HG03135 (cell line): Measurements from ENCODE around the gene CDK11A.

ENCODE experiments used
- ATAC-seq: cut with Tn5 transposase; IDR thresholded peaks from one replicate; pipeline ENCODE4 v1.9.1; 2021; ENCODE audit warnings: mild to moderate bottlenecking, moderate library complexity; ENCODE audit not compliant: unreplicated experiment

CDK11A gene

DNA sequence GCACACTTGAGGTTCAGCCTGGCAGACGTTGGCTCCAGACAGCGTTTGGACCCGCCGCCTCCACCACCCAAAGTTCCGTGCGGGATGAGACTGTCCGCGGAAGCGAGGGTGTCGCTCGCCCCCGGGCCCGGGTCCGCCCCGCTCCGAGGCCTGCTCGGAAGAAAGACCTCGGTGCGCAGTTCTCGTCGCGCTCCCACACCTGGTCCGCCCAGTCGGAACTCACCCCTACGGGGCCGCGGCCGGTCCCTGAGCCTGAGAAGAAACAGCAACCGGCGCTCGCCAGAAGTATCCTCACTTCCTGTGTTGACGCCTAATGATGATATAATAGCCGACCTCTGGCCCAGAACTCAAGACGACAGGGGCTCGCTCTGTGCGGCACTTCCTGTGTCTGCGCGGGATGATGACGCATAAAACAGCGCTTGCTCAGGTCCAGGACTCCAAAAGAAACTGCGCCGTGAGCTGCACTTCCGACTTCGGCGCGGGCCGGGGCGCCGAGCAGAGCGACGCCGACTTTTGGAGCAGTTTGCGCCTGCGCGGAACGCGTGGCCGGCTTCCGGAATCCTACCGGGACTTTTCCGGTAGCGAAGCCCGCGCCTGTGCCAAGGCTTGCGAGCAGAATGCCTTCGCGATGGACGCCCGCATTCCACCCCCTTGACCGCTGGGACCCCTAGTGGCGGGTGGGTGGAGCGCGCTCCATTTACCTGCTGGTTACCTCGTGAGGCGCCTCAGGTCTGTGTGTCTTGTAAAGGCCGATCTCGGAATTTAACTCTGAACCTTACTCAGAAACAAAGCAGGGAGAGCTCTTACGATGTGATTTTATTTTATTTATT, at the start of gene CDK11A:
TSS of gene CDK11A (minus strand) at position 323 of the 830 bp plus-strand sequence. CDS start 1,539 bp downstream, outside the sequence.
- peak; percentile 92 for ATAC-seq

DNA sequence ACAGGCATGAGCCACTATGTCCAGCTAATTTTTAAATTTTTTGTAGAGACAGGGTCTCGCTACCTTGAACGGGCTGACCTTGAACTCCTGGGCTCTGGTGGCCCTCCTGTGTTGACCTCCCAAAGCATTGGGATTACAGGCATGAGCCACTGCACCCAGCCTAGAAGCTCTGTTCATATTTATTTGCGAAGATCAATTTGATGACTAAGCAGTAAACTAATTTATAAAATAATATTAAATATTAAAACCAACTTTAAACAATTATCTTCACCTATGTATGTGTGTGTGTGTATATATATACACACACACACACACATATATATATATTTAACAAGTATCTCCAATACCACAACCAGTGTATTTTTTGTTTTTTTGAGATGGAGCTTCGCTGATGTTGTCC, 49.7 kb upstream of the CDK11A start:
- no peak for ATAC-seq

DNA sequence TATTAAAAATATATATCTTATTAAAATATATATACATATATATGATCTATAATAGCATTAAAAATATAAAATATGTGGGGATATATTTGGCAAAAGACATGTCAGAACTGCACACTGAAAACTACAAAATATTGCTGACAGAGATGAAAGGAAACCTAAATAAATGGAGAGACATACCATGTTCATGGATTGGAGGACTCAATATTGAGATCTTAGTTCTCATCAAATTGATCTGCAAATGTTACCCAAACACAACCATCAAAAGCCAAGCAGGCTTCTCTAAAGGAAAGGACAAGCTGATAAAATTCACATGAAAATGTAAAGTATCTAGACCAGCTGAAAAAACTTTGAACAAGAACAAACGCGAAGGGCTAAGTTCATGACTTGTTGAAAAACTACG, 46.9 kb upstream of the CDK11A start:
- ATAC-seq, result no peak

DNA sequence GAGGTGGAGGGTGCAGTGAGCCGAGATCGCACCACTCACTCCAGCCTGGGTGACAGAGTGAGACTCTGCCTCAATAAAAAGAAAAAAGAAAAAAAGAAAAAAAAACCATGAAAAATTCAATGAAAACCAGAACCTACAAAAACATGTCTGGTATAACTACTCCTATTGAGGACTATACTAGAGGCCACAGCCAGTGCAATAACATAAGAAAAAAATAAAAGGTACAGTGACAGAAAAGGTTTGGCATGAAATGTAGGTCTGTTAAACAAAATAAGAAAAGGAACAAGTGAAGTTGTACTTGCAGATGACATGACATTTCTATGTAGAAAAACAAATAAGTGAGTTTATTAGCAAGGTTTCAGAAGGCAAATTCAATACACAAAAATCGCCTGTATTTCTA, 45.9 kb upstream of the CDK11A start:
- ATAC-seq, result no peak

DNA sequence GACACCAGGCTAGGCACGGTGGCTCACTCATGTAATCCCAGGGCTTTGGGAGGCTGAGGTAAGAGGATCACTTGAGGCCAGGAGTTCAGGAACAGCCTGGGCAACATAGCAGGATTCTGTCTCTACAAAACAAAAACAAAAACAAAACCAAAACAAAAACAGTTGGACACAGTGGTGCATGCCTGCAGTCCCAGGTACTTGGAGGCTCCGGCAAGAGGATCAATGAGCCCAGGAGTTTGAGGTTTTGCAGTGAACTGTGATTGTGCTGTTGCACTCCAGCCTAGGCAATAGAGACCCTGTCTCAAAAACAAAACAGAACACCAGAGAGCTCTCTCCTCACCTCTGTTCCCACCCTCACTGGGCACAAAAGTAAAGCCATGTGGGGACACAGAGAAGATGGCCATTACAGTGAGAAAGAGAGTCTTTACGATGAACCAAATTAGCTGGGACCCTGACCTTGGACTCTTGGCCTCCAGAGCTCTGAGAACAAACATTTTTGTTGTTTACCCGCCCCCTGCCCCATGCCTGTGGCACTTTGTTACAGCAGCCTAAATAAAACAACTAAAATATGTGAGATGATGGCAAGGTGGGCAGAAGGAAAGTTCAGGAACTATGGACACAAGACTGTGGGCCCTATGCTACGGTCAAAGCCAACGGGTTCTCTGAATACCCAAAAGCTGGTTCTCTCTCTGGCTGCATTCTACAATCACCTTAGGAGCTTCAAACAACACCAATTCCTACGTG, 44.3 kb upstream of the CDK11A start:
- no peak for ATAC-seq

DNA sequence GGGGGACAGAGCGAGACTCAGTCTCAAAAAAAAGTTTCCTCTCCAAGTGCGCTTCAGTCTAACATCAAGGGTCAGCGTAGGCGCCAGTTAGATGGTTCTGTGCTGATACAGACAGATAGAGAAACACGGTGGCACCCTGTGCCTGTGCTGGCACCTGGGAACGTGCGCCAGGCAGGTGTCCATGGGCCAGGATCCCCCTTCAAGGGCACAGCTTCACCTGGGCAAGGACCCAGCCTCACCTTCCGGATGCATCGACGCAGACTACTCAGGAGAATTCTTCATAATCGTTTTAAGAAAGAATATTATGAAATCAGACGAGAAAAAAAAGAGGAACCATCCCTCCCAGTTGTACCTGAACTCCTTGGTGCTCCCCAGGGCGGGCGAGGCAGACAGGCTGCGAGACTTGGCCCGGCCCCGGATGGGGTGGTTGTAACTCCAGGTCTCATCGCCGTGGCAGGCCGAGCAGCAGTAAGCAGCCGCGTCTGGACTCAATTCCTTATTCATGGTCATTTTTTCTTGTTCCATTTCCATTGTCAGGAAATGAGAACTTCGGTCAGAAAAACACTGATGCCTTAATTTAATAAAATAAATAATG, 40.8 kb upstream of the CDK11A start:
- no peak for ATAC-seq

DNA sequence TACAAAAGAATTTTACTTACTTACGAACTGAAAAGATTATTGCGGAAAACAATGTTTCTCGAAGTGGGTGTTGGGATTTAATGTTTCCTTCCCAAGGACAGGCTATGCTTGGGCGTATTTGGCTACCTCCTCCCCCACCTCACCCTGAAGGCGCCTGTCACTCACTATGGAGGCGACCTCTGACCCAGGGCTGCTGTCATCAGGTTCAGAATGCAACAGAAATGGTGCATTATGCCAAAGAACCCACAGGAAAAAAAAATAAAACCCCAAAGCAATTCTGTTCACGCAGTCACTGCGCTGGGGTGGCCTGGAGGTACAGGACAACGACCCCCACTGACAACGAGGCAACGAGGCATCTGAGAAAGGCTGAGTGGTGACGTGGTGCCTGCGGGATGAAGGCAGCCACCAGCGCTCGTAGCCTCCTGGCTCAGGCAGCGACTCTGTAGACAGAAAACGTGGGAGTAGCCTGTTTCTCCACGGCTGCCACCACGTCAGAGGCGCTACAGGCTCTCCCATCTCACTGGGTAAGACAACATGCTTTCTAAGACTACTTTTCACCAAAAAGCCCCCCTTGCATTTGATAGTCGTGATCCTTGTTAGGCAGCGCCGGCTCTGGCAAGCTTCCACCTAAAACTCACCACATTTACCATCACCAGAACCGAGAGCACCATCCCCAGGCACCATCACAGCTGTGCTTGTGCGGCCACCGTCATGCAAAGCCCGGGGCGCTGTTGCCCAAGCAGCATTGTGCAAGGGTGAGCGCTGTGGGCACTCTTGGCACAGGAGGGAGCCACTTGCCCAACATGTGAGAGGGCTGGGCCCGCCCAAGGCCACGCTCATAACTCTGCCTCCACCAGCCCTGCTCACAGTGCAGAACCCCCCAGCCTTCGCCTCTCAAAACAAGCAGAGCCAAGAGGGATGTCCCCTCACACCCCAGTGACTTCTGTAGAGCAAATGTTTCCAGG, 39.8 kb upstream of the CDK11A start:
- ATAC-seq, result no peak

DNA sequence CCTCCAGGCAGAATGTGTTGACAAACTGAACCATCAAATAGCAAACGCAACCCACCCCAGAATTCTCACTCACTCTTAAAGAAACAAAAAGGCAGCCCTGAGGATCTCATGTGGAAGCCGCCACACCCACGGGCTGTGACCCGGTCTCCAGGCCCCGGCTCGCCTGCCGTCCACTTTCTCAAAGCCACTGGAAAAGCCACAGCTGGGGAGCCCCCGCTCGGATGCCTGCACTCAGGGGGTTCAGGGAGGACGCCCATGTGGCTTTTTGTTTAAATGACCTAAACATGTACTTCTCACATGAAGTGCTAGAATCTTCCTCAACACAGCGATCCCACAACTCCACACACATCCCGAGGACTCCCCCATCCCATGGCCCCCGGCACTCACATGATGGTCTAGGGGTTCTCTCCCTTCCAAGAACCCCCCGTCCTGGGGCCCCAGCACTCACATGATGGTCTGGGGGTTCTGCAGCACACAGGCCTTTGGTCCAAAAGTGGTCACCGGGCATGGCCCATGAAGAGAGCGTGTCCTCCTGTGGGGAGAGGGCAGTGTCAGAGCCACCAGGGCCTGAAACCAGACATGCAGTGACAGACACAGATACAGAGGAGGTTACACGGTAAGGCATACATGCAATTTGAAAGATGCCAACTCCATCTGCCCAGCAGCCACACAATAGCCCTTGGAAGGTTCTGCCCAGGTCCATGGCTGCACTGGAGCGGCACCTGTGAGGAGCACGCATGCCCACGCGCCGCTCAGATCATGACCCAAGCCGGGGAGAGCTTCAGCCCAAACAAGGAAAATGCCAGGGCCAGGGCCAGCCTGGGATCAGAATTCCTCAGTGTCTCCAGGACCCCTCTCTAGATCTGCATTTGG, 37.6 kb upstream of the CDK11A start:
- ATAC-seq, result no peak

DNA sequence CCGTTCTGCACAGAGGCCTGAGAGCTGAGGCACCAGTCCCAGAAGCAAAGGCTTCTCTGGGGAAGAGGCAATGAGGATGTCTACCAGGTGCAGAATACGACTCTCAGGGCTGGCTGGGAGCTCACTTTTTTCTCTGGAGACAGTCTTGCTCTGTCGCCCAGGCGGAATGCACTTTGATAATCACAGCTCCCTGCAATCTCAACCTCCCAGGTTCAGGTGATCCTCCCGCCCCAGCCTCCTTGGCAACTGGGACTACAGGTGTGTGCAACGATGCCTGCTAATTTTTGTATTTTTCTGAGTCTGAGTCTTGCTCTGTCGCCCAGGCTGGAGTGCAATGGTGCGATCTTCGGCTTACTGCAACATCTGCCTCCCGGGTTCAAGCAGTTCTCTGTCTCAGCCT, 36.6 kb upstream of the CDK11A start:
- no peak for ATAC-seq

DNA sequence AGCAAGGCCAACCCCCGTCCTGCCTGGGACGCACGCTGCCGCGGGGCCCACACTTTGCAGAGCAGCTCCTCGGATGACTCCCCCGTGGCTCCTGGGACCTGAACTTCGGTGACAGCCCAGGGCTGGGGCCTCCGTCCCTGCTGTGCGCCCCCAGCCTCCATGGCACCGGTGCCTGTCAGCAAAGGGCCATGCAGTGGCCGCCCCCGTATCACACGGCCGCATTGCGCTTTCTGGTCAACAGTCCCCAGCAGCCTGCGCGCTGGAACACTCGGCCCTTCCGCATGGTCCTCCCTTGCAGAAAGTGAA, 36.1 kb upstream of the CDK11A start:
- no peak for ATAC-seq

DNA sequence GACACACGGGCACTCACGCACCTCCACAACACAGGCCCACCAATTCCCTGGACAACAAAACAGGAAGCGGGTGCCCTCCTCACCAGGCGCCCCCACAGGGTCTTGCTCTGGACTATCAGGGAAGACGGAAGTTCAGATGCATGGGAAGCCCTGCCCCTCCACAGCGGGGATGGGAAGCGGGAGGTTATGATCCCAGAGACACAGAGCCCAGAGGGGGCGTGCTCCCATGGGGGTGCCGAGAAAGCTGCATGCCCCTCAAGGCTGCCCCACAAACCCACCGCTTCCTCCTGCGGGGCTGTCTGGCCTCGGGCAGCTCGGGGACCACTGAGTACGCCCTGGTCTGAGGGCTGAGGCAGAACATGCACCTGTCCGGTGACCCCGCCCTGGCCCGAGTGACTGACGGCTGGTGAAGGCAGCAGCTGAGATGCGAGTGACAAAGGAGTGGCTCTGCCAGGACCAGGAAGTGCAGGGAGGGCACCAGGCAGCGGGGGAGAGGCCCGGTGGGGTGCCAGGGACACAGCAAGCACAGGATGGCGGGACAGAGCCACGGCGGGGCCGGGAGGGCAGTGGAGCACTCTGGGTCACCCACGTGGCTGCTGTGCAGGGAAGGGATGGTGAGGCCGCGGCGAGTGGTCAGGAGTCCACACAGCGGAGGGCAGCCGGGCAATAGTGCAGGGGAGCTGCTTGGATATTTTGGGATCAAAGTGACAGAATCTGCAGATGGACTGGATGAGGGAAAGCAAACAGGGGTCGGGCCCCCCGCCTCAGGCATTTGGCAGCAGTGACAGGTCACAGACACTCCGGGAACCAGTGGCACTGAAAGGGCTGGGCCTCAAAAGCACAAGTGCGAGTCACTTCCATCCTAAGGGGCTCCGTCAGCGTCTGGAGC, 35.5 kb upstream of the CDK11A start:
- ATAC-seq, result no peak

DNA sequence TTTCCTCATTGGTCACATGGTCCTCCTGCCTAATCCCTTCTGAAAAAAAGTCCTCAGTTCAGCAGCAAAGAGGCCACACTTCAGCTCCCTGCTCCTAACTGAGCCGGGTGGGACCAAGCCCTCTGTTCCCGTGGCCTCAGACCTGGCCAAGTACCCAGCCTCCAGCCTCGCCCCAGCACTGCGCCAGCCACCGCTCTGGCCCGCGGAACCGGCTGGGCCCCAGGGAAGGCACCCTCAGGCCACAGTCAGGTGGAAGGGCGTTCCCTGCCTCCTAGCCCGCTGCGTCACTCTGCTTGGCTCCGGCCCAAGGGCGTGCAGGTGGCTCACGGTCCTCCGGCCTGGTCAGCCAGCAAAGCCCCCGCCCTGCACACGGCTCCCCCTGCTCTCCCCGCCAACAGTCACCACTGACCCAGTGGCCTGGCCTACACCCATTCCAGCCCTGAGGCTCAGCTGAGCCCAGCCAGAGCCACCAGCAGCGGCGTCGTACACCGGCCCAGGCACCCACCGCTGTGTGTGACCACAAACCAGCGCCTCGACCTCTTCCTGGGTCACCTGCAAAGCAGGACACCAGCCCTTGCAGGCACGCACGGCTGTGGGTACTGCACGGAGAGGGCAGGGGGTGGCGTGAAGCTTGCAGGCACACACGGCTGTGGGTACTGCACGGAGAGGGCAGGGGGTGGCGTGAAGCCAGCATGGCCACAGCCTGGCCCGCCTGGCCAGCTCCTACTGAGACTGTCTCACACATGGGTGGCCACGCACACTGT, 34.7 kb upstream of the CDK11A start:
- no peak for ATAC-seq

DNA sequence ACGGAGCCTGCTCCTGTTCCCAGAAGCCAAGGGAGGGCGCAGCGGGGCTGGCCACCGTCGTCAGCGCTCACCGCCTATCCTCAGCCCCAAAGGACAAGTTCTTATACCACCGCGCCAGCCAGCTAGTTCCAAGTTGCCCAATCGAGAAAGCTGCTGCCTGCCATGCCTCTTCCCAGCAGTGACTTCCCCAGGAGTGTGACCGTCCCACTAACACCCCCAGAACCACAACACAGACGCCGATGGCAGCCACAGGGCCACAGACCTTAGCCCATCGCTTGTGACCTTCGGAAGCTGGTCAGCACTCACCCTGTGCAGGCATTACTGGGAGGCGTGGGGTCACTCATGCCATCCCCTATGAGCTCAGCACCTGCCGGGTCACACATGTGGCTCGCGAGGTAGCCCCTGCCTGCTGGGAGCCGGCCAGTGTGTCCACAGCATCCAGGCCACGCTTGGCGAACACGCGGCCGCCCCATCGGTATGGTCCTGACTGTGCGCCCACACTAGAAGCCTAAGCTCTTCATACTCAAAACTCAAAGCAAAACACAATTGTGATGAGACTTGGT, 34.0 kb upstream of the CDK11A start:
- no peak for ATAC-seq

DNA sequence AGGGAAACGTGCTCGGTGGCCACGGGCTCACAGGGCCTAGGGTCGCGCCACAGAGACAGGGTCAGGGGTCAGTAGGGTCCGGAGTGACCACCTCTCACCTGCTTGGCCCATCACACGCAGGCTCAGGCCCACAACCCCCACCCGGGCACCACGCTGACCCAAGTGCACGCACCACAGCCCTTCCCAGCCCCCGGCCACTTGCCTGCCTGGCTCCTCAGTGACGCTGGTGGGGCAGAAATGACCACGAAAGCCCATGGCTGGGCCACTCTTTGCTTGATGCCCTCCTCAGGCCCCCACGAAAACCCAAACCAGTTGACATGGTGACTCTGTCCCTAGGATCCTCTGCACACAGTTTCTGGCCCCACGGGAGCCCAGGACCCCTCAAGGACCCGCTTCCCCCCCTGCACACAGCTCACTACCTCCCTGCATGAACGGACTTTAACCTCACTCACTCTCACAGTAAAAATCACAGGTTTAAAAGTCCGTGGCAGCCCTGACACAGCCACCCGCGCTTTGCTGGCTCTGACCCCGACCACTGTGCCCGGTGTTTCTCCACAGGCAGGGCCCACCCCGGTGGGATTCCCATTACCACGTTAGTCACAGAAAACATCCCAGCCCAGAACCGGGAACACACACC, 33.4 kb upstream of the CDK11A start:
- ATAC-seq, result no peak

DNA sequence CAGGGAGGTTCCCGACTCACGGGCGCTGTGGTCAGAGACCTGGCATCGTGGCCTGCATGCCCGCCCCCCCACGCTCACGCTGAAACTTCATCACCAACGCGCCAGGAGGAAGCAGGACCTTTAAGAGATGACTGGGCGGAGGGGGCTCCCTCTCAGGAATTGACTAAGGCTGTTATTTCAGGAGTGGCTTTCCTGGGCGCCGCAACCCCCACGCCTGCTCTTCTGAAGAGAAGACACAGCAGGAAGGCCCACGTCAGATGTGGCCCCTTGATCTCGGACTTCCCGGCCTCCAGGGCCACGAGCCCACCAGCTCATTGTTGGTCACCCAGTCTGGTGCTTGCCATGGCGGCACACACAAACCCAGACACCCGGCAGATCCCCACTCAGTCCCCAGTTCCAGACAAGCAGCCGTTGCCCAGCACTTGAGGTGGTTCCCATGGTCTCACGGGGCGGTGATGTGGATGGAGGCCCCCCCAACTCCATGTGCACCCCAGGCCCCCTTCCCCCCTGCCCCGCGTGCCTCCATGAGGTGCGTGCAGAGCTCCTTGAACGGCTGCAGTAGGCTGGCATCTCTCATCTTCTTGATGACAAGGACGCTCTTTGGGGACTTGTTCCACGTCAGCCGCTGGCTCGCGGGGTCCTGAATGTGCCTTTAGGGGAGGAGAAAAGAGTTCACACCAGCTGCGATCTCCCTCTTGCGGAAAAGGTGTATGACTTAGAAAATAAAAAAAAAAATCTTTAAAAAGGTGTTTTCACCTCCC, 32.7 kb upstream of the CDK11A start:
- no peak for ATAC-seq

DNA sequence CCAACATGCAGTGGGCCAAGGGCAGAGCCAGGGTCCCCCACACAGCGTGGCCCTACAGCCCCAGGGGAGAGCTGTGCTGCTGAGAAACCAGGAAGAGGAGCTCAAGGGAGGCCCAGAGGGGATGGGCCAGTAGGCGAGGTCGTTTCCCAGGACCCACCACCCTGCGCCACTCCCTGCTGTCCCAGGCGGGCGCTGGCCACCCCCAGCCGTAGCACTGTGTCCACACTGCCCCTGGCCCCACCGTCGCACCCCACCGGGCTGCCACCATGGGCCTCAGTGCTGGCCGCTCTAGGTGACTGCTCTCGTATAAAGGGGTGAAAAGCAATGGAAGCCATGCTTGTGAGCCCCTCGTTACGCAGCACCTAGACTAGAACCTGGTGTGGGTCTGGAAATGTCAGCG, 31.7 kb upstream of the CDK11A start:
- no peak for ATAC-seq

DNA sequence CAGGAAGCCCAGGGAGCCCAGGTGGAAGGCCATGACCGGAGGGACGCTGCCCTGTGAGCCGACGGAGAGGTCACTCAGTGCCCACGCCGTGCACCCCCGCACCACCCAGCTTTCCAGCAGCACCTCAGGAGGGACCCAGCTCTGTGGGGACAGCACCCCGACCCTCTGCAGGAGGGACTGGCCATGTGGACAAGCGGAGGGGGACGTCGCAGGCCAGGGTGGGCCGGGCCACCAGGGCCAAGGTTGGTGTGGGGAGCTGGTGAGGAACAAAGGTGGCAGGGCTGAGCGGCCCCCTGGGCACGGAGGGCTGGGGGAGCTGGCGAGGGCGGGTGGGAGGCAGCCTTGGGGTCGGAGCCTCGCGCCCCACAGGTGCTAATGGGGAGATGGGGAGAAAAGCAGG, 31.3 kb upstream of the CDK11A start:
- no peak for ATAC-seq
